HG03442 (cell line): Measurements from ENCODE around the gene TTC23.
"Not testable (repeated sequence)": the region's sequence is repeated elsewhere in the genome, so short reads cannot be mapped to it uniquely, and the experiment has no call there.

Experiments used
- ATAC-seq: cut with Tn5 transposase; IDR thresholded peaks from one replicate; pipeline ENCODE4 v1.9.1; 2021; ENCODE audit warnings: mild to moderate bottlenecking, moderate library complexity; ENCODE audit not compliant: unreplicated experiment

The TTC23 gene

GRCh38 chr15:99201408-99202175 is 47.8 kb downstream of the TTC23 start:
- no peak for ATAC-seq

GRCh38 chr15:99197856-99198255 is 51.5 kb downstream of the TTC23 start:
- ATAC-seq: no peak

GRCh38 chr15:99192181-99192580 is 57.2 kb downstream of the TTC23 start:
- ATAC-seq: not testable (repeated sequence)

- no peak for ATAC-seq
Measured at GRCh38 chr15:99187936-99188335, 61.4 kb downstream of the TTC23 start.

- no peak for ATAC-seq
Measured at GRCh38 chr15:99185414-99186130, 63.8 kb downstream of the TTC23 start.

- ATAC-seq: no peak
Measured at GRCh38 chr15:99182791-99183190, 66.6 kb downstream of the TTC23 start.

- no peak for ATAC-seq
Measured at GRCh38 chr15:99181545-99181971, 67.8 kb downstream of the TTC23 start.

GRCh38 chr15:99180964-99181306 is 68.4 kb downstream of the TTC23 start:
- no peak for ATAC-seq

- no peak for ATAC-seq
Measured at GRCh38 chr15:99180086-99180963, 69.1 kb downstream of the TTC23 start.

- ATAC-seq: no peak
Measured at GRCh38 chr15:99177679-99178078, 71.7 kb downstream of the TTC23 start.

- ATAC-seq: no peak
Measured at GRCh38 chr15:99176757-99177156, 72.6 kb downstream of the TTC23 start.

GRCh38 chr15:99174567-99175395 is 74.6 kb downstream of the TTC23 start:
- no peak for ATAC-seq

- ATAC-seq: no peak
Measured at GRCh38 chr15:99172989-99173388, 76.4 kb downstream of the TTC23 start.

GRCh38 chr15:99172171-99172570 is 77.2 kb downstream of the TTC23 start:
- ATAC-seq: no peak

- no peak for ATAC-seq
Measured at GRCh38 chr15:99170476-99171065, 78.8 kb downstream of the TTC23 start.

- no peak for ATAC-seq
Measured at GRCh38 chr15:99169769-99170311, 79.5 kb downstream of the TTC23 start.

- ATAC-seq: no peak
Measured at GRCh38 chr15:99168601-99169580, 80.5 kb downstream of the TTC23 start.

GRCh38 chr15:99167640-99168039 is 81.7 kb downstream of the TTC23 start:
- no peak for ATAC-seq

- ATAC-seq: no peak
Measured at GRCh38 chr15:99167201-99167600, 82.2 kb downstream of the TTC23 start.
